Right cardiac atrium (tissue), 5 donors: Measurements from ENCODE around the gene SLC2A1. TPM values are rescaled to one million over a fixed set of nuclear protein-coding genes. Genes with fewer than 3 reads are reported as not detected.
A peak's percentile ranks its signal among the peaks of the same experiment; 100 is the strongest.
"Not testable (repeated sequence)": the region's sequence is repeated elsewhere in the genome, so short reads cannot be mapped to it uniquely, and the experiment has no call there.

Source experiments
- ATAC-seq, 2 donors: fragments of 200-7000 bp; cut with Tn5 transposase; one replicate each; pipeline versions ENCODE4 v1.8.0 to v1.9.1; 2020; ENCODE audit warnings: moderate library complexity in 2 of 2, mild to moderate bottlenecking in 1 of 2
- DNase-seq, 3 donors: peaks; one replicate each; pipeline ENCODE4 v3.0.0-alpha.2; 2020
- H3K27ac ChIP-seq: one replicate; pipeline ENCODE4 v1.5.1; 2013; ENCODE audit warnings: mild to moderate bottlenecking, low read length, control low read depth, moderate library complexity
- H3K27me3 ChIP-seq: one replicate; pipeline ENCODE4 v1.6.1; 2013; ENCODE audit not compliant: control insufficient read depth, insufficient read depth
- H3K4me1 ChIP-seq: one replicate; pipeline ENCODE4 v1.6.1; 2013; ENCODE audit warnings: low read length; ENCODE audit not compliant: control insufficient read depth, insufficient read depth
- H3K4me3 ChIP-seq: one replicate; pipeline ENCODE4 v1.5.1; 2013; ENCODE audit warnings: low read length, control low read depth
- H3K9me3 ChIP-seq: one replicate; pipeline ENCODE4 v1.6.1; 2013; ENCODE audit warnings: low read length; ENCODE audit not compliant: control insufficient read depth
- WGBS: extraction: QIAGEN DNeasy Blood & Tissue Kit; methylation state at CpG from one replicate; pipeline ENCODE4 v1.1.7; 2013; 5-methylcytosine and 5-hydroxymethylcytosine counted together
- intact Hi-C, 4 donors: fragments of 100-400 bp; cut with DNase I; formaldehyde crosslinking; loops; one replicate each; pipeline versions ENCODE4 v1.11.0 to v1.14.0; 2022 to 2023
- polyA plus RNA-seq: library from polyadenylated mRNA; stranded (reverse); fragments of 200-250 nt; gene quantifications from one replicate; pipeline ENCODE4 v1.2.3, GENCODE V29; 2013
- total RNA-seq, 4 donors: library from RNA; stranded (reverse); fragmentation: NEBNext Ultra II Directional; extraction: Animal tissue kit (Norgen Biotek cat#: 25700); gene quantifications; one replicate each; pipeline ENCODE4 v1.2.1, GENCODE V29; 2021
- donor health status: healthy with polysubstance abuse.
- donor health status: DM: no; HTN: yes; CAD: no.
- donor health status: DM: no; HTN: no; CAD: no.
- donor health status: DM: no; HTN: yes; CAD: no; lungs with severe emphysema.
- donor health status: DM: yes; HTN: yes; CAD: no.

SLC2A1 gene
- total and polyA plus RNA-seq, 5 donors = 8.1 to 25.7 (median 14.5) TPM

GRCh38 chr1:42913426-42914091 is 45.1 kb downstream of the SLC2A1 start:
- H3K27ac ChIP-seq = no peak overlapping the region
- H3K27me3 ChIP-seq = no peaks in the 10 kb centered on the region
- ATAC-seq (peak in 1 of 2 donors; percentile 65), DNase-seq (no peak)
- no peaks in the 10 kb centered on the region for H3K4me1 ChIP-seq
- 49% methylated on average over 5 of the region's 5 CpGs for WGBS
- intact Hi-C loops = loop anchor here in 3 of 4 donors (2.0 kb wide), 1 partner anchor 159 kb away; no protein-coding TSS in a partner anchor
- H3K4me3 ChIP-seq = no peak overlapping the region
- no peaks in the 10 kb centered on the region for H3K9me3 ChIP-seq

DNA sequence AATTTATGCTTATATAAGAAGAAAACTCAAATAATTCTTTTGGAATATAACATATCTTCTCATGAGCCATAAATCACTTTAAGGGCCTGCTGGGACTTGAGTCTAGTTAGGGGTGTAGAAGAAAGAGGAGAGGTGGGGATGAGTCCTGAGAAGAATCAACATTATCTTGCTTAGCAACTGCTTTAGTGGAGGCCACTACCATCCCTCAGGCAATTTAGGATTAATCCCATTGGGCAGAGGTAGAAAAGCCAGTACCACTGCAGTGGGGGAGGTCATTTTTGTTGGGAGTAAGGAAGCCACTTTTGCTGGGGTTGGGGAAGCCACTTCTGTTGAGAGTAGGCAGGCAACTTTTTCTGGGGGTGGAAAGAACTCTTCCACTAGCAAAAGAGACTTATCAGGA is 47.7 kb downstream of the SLC2A1 start:
- no peaks in the 10 kb centered on the region for H3K4me1 ChIP-seq
- no peaks in the 10 kb centered on the region for H3K27me3 ChIP-seq
- H3K9me3 ChIP-seq = no peaks in the 10 kb centered on the region
- DNase-seq (no peak), ATAC-seq (no peak)
- H3K27ac ChIP-seq = no peak overlapping the region
- no peak overlapping the region for H3K4me3 ChIP-seq
- intact Hi-C loops = no loop called here

DNA sequence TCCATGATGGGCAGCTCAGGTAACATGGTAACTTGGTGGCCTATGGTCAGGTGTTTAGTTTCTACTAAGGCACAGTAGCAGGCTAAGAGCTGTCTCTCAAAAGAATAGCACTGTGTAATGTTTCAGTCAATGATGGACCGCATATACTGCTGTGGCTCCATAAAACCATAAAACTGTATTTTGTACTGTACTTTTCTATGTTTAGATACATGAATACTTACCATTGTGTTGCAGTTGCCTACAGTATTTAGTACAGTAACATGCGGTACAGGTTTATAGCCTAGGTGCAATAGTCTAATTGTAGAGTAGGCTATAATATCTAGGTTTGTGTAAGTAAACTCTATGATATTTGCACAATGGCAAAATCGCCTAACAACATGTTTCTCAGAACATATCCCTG is 50.6 kb downstream of the SLC2A1 start:
- Histone ChIP-seq H3K27me3 (no peaks in the 10 kb centered on the region), H3K4me3 (no peak overlapping the region), H3K9me3 (no peaks in the 10 kb centered on the region), H3K27ac (no peak overlapping the region), H3K4me1 (no peaks in the 10 kb centered on the region)
- 96% methylated on average over 3 of the region's 3 CpGs for WGBS
- ATAC-seq = no peak
- no peak for DNase-seq
- intact Hi-C loops = no loop called here

DNA sequence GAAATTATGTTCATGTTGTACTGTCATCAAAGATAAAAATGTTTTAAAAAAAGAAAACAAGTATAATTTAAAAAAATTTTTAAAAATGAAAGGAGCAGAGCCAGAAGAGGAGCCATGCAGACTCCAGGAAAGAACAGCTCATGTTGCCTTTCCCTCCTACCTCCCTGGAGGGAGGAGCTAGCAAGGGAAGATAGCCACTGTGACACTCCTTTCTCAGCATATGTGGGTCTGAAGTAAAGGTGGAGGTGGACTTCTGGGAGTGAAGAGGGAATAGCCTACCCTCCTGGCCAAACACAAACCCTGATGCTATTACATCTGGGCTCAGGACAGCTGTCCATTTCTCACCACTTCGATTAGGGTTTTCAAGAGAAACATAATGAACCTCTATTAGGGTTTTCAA is 54.2 kb downstream of the SLC2A1 start:
- WGBS = 98% methylated on average over 1 of the region's 1 CpG
- intact Hi-C loops = no loop called here
- ATAC-seq = no peak

GRCh38 chr1:42899960-42900359 is 58.7 kb downstream of the SLC2A1 start:
- H3K9me3 ChIP-seq, H3K27ac ChIP-seq, intact Hi-C loops, H3K4me3 ChIP-seq, H3K27me3 ChIP-seq, DNase-seq, ATAC-seq, H3K4me1 ChIP-seq: not testable (repeated sequence)
- WGBS = 89% methylated on average over 4 of the region's 4 CpGs

More for the DNA sequence above, 54.2 kb downstream of the SLC2A1 start:
- no peak overlapping the region for H3K27ac ChIP-seq
- H3K4me1 ChIP-seq = no peaks in the 10 kb centered on the region
- H3K9me3 ChIP-seq = no peaks in the 10 kb centered on the region
- no peak overlapping the region for H3K4me3 ChIP-seq
- no peak for DNase-seq
- H3K27me3 ChIP-seq = no peaks in the 10 kb centered on the region

DNA sequence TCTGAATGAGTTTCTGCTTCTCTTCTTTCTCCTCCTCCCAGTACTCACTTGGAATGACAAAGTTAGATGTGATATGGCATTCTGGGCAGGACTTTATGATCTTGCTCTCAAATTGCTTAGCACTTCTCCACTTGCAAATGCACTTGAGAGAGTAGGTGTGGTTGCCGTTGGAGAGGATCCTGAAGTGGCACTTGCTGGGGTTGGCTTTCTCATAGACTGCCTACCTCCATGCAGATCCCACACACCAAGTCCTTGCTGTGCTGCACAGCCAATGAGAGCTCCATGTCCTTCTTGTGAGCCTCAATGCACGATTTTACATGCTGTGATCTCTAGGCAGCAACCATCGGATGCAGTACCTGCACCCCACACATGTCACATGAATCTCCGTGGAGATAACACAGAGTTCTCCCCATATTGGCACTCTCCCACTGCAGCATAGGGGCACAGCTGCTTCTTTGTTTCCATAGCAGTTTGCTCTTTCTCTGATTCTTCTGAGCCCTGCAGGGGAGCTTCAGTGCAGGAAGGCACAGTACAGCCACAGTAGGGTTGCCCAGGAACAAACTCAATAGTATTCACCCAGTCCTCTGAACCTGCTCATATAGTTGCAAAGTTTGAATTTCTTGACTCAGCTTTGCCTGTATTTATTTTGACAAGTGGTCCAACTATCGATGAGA is 67.1 kb downstream of the SLC2A1 start:
- H3K9me3 ChIP-seq = no peaks in the 10 kb centered on the region
- no peak for ATAC-seq
- 61% methylated on average over 5 of the region's 5 CpGs for WGBS

DNA sequence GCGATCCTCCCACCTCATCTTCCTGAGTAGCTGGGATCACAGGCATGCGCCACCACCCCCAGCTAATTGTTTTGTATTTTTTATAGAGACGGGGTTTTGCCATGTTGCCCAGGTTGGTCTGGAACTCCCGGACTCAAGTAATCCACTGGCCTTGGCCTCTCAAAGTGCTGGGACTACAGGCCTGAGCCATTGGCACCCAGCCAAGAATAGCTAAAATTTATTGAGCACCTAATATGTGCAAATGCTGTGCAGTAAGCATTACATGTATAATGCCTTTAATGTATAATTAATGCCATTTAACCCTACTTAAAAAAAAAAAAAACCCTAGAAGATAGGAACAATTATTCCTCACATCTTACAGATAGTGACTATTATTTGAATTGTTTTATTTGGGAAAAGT is 69.4 kb downstream of the SLC2A1 start:
- no peak overlapping the region for H3K4me3 ChIP-seq
- intact Hi-C loops = no loop called here
- H3K4me1 ChIP-seq = no peaks in the 10 kb centered on the region
- peaks cover 3% of the 10 kb centered on the region for H3K27me3 ChIP-seq
- DNase-seq (no peak), ATAC-seq (no peak)
- no peaks in the 10 kb centered on the region for H3K9me3 ChIP-seq
- WGBS = 83% methylated on average over 4 of the region's 4 CpGs
- no peak overlapping the region for H3K27ac ChIP-seq

More for the DNA sequence above, 67.1 kb downstream of the SLC2A1 start:
- Histone ChIP-seq H3K27ac (no peak overlapping the region), H3K4me3 (no peak overlapping the region), H3K4me1 (no peaks in the 10 kb centered on the region), H3K27me3 (peaks cover 3% of the 10 kb centered on the region)
- DNase-seq = no peak
- intact Hi-C loops = no loop called here

DNA sequence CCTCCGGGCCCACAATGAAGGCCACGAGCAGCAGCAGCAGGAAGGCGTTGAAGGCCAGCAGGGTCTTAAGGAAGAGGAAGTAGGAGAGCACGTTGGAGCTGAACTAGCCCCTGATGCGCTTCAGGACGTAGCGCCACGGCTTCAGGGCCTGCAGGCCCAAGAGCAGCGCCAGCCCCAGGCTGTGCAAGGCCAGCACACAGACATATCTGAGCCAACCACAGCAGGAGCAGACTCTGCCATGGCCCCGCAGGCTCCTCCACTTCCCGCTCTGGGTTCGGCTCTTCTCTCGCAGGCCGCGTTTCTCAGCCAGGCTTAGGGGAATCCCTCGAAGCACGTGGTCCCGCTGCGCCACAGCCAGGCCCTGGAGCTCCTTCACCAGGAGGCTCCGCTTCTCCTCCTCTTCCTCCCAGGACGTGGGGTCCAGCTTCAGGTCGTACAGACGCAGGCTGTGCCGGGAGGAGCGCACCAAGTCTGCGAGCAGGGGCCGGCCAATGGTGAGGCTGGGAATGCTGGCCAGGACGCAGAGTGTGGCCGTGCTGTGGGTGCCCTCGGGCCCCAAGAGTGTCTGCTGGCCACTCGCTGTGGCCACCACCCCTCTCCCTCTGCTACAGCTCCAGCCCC is 70.5 kb downstream of the SLC2A1 start:
- Histone ChIP-seq H3K4me1 (no peaks in the 10 kb centered on the region), H3K4me3 (no peak overlapping the region), H3K9me3 (no peaks in the 10 kb centered on the region), H3K27ac (no peak overlapping the region), H3K27me3 (peaks cover under 1% of the 10 kb centered on the region)
- intact Hi-C loops = no loop called here
- peak in 1 of 3 donors; percentile 50 for DNase-seq
- 90% methylated on average over 31 of the region's 31 CpGs for WGBS
- ATAC-seq = no peak

GRCh38 chr1:42887366-42887765 is 71.3 kb downstream of the SLC2A1 start:
- Histone ChIP-seq H3K27me3 (no peaks in the 10 kb centered on the region), H3K27ac (no peak overlapping the region), H3K4me3 (no peak overlapping the region), H3K4me1 (no peaks in the 10 kb centered on the region), H3K9me3 (no peaks in the 10 kb centered on the region)
- WGBS = 93% methylated on average over 20 of the region's 20 CpGs
- ATAC-seq (no peak), DNase-seq (peak in 1 of 3 donors; percentile 54)
- intact Hi-C loops = no loop called here

DNA sequence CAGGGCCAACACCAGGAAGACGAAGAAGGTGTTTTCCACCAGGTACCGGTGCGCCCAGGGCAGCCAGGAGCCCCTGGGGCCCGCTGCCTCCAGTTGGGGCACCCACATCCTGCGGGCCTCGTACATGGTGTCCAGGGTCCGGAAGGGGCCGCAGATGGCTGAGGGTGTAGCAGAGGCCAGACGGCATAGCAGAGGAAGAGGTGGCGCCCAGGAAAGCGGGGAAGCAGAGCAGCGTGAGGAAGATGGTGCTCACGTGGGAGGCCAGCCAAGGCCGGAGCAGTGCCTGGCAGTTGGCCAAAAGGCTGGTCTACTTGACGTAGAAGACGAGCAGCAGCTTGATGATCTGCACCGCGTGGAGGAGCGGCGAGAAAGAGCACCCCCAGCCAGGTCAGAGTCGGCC is 71.9 kb downstream of the SLC2A1 start:
- no peak for ATAC-seq
- H3K27me3 ChIP-seq = no peaks in the 10 kb centered on the region
- H3K4me3 ChIP-seq = no peak overlapping the region
- no peaks in the 10 kb centered on the region for H3K9me3 ChIP-seq
- WGBS = 69% methylated on average over 21 of the region's 21 CpGs
- no peak overlapping the region for H3K27ac ChIP-seq
- no peaks in the 10 kb centered on the region for H3K4me1 ChIP-seq
- DNase-seq = peak in 2 of 3 donors; percentile 46 to 50
- intact Hi-C loops = no loop called here

DNA sequence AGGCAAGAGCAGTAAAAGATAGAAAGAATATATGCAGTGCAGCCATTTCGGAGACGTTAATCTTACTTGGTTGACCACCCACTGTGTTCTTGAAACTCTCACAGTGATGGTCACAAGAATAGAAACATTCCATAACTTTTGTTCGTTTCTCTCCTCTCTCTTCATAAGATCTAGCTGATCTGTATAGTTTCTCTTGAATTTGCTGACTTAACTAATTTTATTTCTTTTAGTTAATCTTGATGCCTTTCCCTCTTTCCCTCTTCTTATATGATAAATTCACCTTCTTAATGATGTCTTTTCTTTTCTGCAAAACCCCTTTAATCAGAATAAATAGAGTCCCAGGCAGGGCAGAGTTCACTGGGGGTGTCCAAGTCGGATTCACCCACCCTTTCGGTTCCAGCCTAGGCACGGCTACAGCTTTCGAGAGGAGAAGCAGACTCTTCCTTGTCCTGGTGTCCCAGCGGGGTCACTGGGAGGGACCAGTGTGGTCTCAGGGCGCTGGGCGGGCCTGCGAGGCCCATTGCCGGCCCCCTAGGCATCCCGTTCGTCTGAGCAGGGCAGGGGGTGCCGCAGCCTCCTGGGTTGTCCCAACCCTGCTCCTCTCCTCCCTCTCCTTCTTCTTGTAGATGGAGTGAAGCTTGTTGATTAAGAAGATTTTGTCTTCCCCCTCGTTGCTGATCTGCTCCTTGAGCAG is 72.5 kb downstream of the SLC2A1 start:
- DNase-seq (no peak), ATAC-seq (no peak)
- H3K4me3 ChIP-seq = no peak overlapping the region
- no peaks in the 10 kb centered on the region for H3K9me3 ChIP-seq
- 82% methylated on average over 16 of the region's 16 CpGs for WGBS
- intact Hi-C loops = no loop called here
- H3K27ac ChIP-seq = no peak overlapping the region
- H3K4me1 ChIP-seq = no peaks in the 10 kb centered on the region
- H3K27me3 ChIP-seq = no peaks in the 10 kb centered on the region
